Smooth muscle cell (in vitro differentiated cells): ENCODE measurements around the gene TEX38. TPM values are rescaled to one million over a fixed set of nuclear protein-coding genes. Genes with fewer than 3 reads are reported as not detected.
"Not testable (repeated sequence)": the region's sequence is repeated elsewhere in the genome, so short reads cannot be mapped to it uniquely, and the experiment has no call there.

Experiments used
- DNase-seq: peaks from one replicate; lab custom pipeline; 2025; ENCODE audit not compliant: unreplicated experiment; lab: John Stamatoyannopoulos, UW
- H2AFZ ChIP-seq: fragments of 200-600 bp; sonication (generic); 2 replicates; pipeline ENCODE4 v1.6.0; 2016; ENCODE audit warnings: antibody characterized with exemption, low read depth, mild to moderate bottlenecking
- H3F3A ChIP-seq: fragments of 200-600 bp; sonication (generic); 2 replicates; pipeline ENCODE4 v1.6.0; 2017; ENCODE audit warnings: antibody characterized with exemption, low read depth
- H3K27ac ChIP-seq: fragments of 200-600 bp; sonication (generic); 2 replicates; pipeline ENCODE4 v1.5.1; 2016; ENCODE audit warnings: low read depth, mild to moderate bottlenecking
- H3K27me3 ChIP-seq: fragments of 200-600 bp; sonication (generic); 2 replicates; pipeline ENCODE4 v1.6.1; 2016; ENCODE audit warnings: low read depth, mild to moderate bottlenecking
- H3K36me3 ChIP-seq: fragments of 200-600 bp; sonication (generic); 2 replicates; pipeline ENCODE4 v1.5.1; 2016; ENCODE audit warnings: low read depth
- H3K4me1 ChIP-seq: fragments of 200-600 bp; sonication (generic); 2 replicates; pipeline ENCODE4 v1.5.1; 2016; ENCODE audit warnings: low read depth
- H3K4me2 ChIP-seq: fragments of 200-600 bp; sonication (generic); 2 replicates; pipeline ENCODE4 v1.6.0; 2016; ENCODE audit warnings: mild to moderate bottlenecking
- H3K4me3 ChIP-seq: fragments of 200-600 bp; sonication (generic); 2 replicates; pipeline ENCODE4 v1.5.1; 2016; ENCODE audit warnings: mild to moderate bottlenecking
- H3K79me2 ChIP-seq: fragments of 200-600 bp; sonication (generic); 2 replicates; pipeline ENCODE4 v1.6.0; 2016; ENCODE audit warnings: low read depth, mild to moderate bottlenecking
- H3K9ac ChIP-seq: fragments of 200-600 bp; sonication (generic); 2 replicates; pipeline ENCODE4 v1.6.0; 2016; ENCODE audit warnings: low read depth
- H3K9me3 ChIP-seq: fragments of 200-600 bp; sonication (generic); replicated peaks from 2 replicates; pipeline ENCODE4 v1.5.1; 2016; ENCODE audit warnings: low read depth
- H4K20me1 ChIP-seq: fragments of 200-600 bp; sonication (generic); 2 replicates; pipeline ENCODE4 v1.6.0; 2016; ENCODE audit warnings: low read depth
- WGBS: methylation state at CpG from one replicate; pipeline ENCODE4 v1.1.7; 2016; ENCODE audit warnings: low lambda C conversion rate; 5-methylcytosine and 5-hydroxymethylcytosine counted together
- polyA plus RNA-seq: library from polyadenylated mRNA; unstranded; fragments of >200 nt; fragmentation: Nextera tagmentation; extraction: Ambion mirVana; gene quantifications from 2 replicates; pipeline ENCODE4 v1.2.1, GENCODE V29; 2016
- total RNA-seq: library from RNA; depleted of rRNA; stranded (reverse); fragments of >200 nt; gene quantifications from 2 replicates; pipeline ENCODE4 v1.2.3, GENCODE V29; 2014
- TF ChIP-seq, protein P1 (sequence below): fragments of 200-600 bp; sonication (generic); IDR thresholded peaks from 2 replicates; pipeline ENCODE4 v1.5.1; 2017; ENCODE audit warnings: borderline replicate concordance, mild to moderate bottlenecking, antibody characterized with exemption; ENCODE audit not compliant: insufficient read depth, poor library complexity, severe bottlenecking

The TEX38 gene
- total and polyA plus RNA-seq, 2 experiments from 2014 or later = not detected

DNA sequence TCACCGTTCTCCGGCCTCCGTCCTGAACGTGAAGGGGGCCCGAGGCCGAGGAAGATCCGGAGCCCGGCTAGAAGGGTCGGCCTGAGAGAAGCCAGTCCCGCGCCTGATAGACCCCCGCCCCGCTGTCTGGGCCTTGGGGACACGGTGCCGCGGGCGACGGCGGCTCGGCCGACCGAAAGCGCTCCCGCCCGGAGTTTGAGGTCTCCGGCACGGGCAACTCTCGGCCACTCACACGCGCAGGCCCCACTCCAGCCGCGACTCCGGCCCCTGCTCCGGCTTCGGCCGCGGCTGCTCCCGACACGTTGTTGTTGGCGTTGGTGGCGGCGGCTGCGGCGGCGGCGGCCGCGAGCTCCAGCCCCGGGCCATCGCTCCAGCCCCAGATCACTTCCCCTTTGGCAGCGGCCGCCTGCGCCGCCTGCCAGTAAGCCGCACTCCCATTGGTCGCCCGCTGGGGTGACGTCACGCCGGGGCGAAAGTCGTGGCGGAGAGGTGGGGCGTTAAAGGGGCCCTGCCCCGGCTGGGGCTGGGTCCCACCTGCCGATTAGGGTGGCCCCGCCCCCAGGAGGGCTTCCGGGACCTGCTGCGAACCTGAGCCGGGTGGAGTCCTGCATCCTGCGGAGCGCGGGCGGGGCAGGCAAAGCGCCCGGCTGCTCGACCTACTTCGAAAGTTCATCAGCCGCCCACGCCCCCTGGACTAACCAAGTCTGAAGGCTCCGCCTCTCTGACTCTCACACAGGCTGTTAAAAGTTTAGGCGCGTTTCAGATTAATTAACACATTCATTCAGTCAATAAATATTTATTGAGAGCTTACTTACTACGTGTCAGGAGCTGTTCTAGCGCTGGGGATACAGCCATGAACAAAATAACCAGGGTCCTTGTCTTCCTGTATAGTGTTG, 47.3 kb downstream of the TEX38 start, which contains the start of gene EFCAB14:
TSS of gene EFCAB14 (minus strand) at position 388 of the 896 bp plus-strand sequence. CDS start 1,027 bp downstream, outside the sequence.
- Histone ChIP-seq H3K79me2 (peaks cover 25% of the 10 kb centered on the region), H3F3A (no peaks in the 10 kb centered on the region), H3K4me1 (peaks cover 17% of the 10 kb centered on the region), H3K27ac (peak within 1 kb of the TSS; percentile 63), H4K20me1 (peaks cover 19% of the 10 kb centered on the region), H3K36me3 (peaks cover 7% of the 10 kb centered on the region), H3K9me3 (no peaks in the 10 kb centered on the region), H3K4me2 (peak within 1 kb of the TSS; percentile 96), H2AFZ (peak within 1 kb of the TSS; percentile 74), H3K4me3 (peak within 1 kb of the TSS; percentile 93), H3K27me3 (no peaks in the 10 kb centered on the region), H3K9ac (peak within 1 kb of the TSS; percentile 85)
- TF ChIP-seq, protein P1, sequence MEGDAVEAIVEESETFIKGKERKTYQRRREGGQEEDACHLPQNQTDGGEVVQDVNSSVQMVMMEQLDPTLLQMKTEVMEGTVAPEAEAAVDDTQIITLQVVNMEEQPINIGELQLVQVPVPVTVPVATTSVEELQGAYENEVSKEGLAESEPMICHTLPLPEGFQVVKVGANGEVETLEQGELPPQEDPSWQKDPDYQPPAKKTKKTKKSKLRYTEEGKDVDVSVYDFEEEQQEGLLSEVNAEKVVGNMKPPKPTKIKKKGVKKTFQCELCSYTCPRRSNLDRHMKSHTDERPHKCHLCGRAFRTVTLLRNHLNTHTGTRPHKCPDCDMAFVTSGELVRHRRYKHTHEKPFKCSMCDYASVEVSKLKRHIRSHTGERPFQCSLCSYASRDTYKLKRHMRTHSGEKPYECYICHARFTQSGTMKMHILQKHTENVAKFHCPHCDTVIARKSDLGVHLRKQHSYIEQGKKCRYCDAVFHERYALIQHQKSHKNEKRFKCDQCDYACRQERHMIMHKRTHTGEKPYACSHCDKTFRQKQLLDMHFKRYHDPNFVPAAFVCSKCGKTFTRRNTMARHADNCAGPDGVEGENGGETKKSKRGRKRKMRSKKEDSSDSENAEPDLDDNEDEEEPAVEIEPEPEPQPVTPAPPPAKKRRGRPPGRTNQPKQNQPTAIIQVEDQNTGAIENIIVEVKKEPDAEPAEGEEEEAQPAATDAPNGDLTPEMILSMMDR = no peak
- peak; percentile 81 for DNase-seq
- WGBS = 2% methylated on average over 59 of the region's 85 CpGs

DNA sequence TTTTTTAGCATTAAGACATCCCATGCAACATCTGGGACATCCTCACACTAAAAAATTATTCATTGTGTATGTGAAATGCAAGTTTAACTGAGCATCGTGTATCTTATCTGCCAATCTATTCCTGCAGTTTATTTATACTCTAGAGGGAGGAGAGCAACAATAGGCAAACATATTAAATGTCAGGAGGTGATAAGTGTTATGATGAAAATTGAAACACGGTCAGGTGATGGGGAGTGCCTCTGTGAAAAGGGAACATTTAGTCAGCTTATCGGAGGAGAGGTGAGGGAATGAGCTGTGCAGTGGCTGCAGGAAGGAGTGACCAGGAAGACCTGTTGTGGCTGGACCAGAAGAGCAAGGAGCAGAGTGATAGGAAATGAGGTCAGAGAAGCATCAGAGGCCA, 48.0 kb downstream of the TEX38 start:
- Histone ChIP-seq H3K4me1 (peaks cover 17% of the 10 kb centered on the region), H3K36me3 (peaks cover 7% of the 10 kb centered on the region), H3K9ac (peak overlapping the region; percentile 85), H3K27me3 (no peaks in the 10 kb centered on the region), H4K20me1 (peaks cover 19% of the 10 kb centered on the region), H3K4me3 (peak overlapping the region; percentile 93), H3K4me2 (peak overlapping the region; percentile 96), H3K9me3 (no peaks in the 10 kb centered on the region), H3F3A (no peaks in the 10 kb centered on the region), H3K27ac (peak overlapping the region; percentile 63), H3K79me2 (peaks cover 25% of the 10 kb centered on the region), H2AFZ (peak overlapping the region; percentile 74)
- DNase-seq = no peak
- 47% methylated on average over 3 of the region's 3 CpGs for WGBS
- TF ChIP-seq, protein P1 = no peak

DNA sequence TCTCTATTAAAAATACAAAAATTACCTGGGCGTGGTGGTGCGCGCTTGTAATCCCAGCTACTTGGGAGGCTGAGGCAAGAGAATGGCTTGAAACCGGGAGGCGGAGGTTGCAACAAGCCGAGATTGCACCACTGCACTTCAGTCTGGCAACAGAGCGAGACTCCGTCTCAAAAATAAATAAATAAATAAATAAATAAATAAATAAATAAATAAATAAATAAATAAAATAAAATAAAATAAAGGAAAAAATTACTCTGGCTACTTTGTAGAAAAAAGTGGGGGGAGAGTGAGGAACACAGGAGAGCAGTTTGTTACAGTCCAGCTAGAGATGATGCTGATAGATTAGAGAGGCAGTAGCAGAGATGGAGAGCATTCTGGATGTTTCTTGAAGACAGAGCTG, 48.7 kb downstream of the TEX38 start:
- H3K4me2 ChIP-seq, H3K36me3 ChIP-seq, H3K4me3 ChIP-seq, DNase-seq, H3K27ac ChIP-seq, H3F3A ChIP-seq, H3K9me3 ChIP-seq, H2AFZ ChIP-seq, H3K9ac ChIP-seq, H3K27me3 ChIP-seq: not testable (repeated sequence)
- peaks cover 17% of the 10 kb centered on the region for H3K4me1 ChIP-seq
- H4K20me1 ChIP-seq = peaks cover 19% of the 10 kb centered on the region
- peaks cover 25% of the 10 kb centered on the region for H3K79me2 ChIP-seq
- WGBS = 98% methylated on average over 8 of the region's 8 CpGs

DNA sequence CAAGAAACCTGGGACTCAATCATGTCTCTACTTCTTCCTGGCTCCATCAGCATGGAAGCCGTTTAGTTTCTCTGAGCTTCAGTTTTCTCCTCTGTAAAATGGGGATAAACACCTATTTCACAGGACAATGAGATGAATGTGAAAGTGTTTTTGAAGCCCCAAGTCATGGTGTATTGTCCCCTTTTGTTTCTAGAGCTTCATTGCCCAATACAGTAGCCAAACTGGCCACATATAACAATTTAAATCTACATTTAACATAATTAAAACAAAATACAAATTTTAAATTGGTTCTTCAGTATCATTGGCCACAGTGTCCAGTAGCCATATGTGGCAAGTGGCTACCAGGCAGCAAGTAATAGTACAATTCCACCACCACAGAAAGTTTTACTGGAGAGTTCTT, 49.5 kb downstream of the TEX38 start:
- Histone ChIP-seq H3K9me3 (no peaks in the 10 kb centered on the region), H3K4me3 (no peak overlapping the region), H3K4me1 (peaks cover 17% of the 10 kb centered on the region), H3K79me2 (peaks cover 25% of the 10 kb centered on the region), H3K9ac (no peak overlapping the region), H3K4me2 (no peak overlapping the region), H3F3A (no peaks in the 10 kb centered on the region), H3K27me3 (no peaks in the 10 kb centered on the region), H3K27ac (no peak overlapping the region), H3K36me3 (no peaks in the 10 kb centered on the region), H4K20me1 (peaks cover 19% of the 10 kb centered on the region), H2AFZ (no peak overlapping the region)
- no peak for DNase-seq
- TF ChIP-seq, protein P1 = no peak
- WGBS = 97% methylated on average over 1 of the region's 1 CpG
